Measurements from ENCODE around the gene ZNF41. TPM values are rescaled to one million over a fixed set of nuclear protein-coding genes. Genes with fewer than 3 reads are reported as not detected.

The ZNF41 gene
- total RNA-seq, 4 donors from 2014 or later, result 8.8 to 10.0 (median 9.4) TPM

DNA sequence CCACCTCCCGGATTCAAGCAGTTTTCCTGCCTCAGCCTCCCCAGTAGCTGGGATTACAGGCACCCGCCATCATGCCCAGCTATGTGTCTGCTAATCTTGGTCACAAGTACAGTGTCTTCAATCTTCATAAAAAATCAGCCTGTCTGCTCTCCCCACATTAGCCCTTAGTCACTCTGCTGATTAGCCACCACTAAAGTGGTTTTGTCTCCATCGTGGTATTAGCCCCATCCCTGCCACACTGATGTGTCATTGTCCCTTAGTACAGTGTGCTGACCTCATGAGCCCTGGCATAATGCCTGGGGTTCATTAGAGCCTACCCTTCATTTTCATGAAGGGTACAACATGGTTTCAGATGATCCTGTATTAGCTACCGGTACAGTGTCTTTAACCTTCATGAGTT is 62.8 kb downstream of the ZNF41 start:
- Histone ChIP-seq H3K27ac (no peak overlapping the region), H3K27me3 (no peaks in the 10 kb centered on the region), H3K4me3 (no peak overlapping the region), H3K9me3 (no peaks in the 10 kb centered on the region), H3K4me1 (no peaks in the 10 kb centered on the region), H3K36me3 (no peaks in the 10 kb centered on the region)
- WGBS, 2 donors (ENCODE audit: low coverage in 1 of 2), result 89% methylated on average over 4 of the region's 4 CpGs; no CpG with 5 or more reads in 1 of the 2 donors
- no peak for ATAC-seq
- TF ChIP-seq EP300 (IDR thresholded peaks at IDR 0.05) (no peak), POLR2A (IDR thresholded peaks at IDR 0.05) (no peak), CTCF (IDR thresholded peaks at IDR 0.05) (no peak)

DNA sequence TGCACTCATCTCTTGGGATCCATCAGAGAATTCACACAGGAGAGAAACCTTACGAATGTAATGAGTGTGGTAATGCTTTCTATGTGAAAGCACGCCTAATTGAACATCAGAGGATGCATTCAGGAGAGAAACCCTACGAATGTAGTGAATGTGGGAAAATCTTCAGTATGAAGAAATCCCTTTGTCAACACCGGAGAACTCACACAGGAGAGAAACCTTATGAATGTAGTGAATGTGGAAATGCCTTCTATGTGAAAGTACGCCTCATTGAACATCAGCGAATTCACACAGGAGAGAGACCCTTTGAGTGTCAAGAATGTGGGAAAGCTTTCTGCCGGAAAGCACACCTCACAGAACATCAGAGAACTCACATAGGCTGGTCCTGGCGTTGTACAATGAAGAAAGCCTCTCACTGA is 69.8 kb downstream of the ZNF41 start:
- no peak overlapping the region for H3K4me3 ChIP-seq
- ATAC-seq, result no peak
- H3K36me3 ChIP-seq, result peaks cover 0 to 6% of the 10 kb centered on the region in 2 donors
- H3K9me3 ChIP-seq, result peaks cover 0 to 22% (median 0%) of the 10 kb centered on the region in 3 donors
- H3K4me1 ChIP-seq, result no peaks in the 10 kb centered on the region
- 86 to 91% methylated on average over 5 to 6 of the region's 8 CpGs for WGBS, 2 donors (ENCODE audit: low coverage in 1 of 2)
- TF ChIP-seq EP300 (IDR thresholded peaks at IDR 0.05), result no peak
- no peak for TF ChIP-seq POLR2AphosphoS5 (IDR thresholded peaks at IDR 0.05)
- TF ChIP-seq CTCF (IDR thresholded peaks at IDR 0.05), result no peak
- no peak for TF ChIP-seq POLR2A (IDR thresholded peaks at IDR 0.05)
- H3K27ac ChIP-seq, result no peak overlapping the region
- no peaks in the 10 kb centered on the region for H3K27me3 ChIP-seq

Other genes starting within 250 kb of the ZNF41 start
- gene ZNF157, start 112.6 kb downstream of the ZNF41 start, total RNA-seq, result under 1 TPM in 1 of 4 donors, not detected in 3; 0.31 TPM
- gene ARAF, start 78.0 kb upstream of the ZNF41 start, total RNA-seq, result 10 to 100 TPM; 27.5 to 46.8 (median 38.5) TPM
- 100 to 1,000 TPM in 3 of 4 donors, 10 to 100 TPM in 1; 77.4 to 204 (median 156) TPM for gene TIMP1, start 99.2 kb upstream of the ZNF41 start, total RNA-seq
- under 1 TPM in 2 of 4 donors, not detected in 2; 0.27 TPM for gene SYN1, start 136.6 kb upstream of the ZNF41 start, total RNA-seq
- 10 to 100 TPM in 1 of 4 donors, 1 to 10 TPM in 2, under 1 TPM in 1; 0.78 to 18.4 (median 4.7) TPM for gene CFP, start 146.7 kb upstream of the ZNF41 start, total RNA-seq
- gene ELK1, start 167.3 kb upstream of the ZNF41 start, total RNA-seq, result 10 to 100 TPM; 20.0 to 26.8 (median 26.2) TPM
- 100 to 1,000 TPM in 1 of 4 donors, 10 to 100 TPM in 3; 66.5 to 112 (median 79.1) TPM for gene UXT, start 176.0 kb upstream of the ZNF41 start, total RNA-seq